ENCODE data around the gene WIZ. TPM values are rescaled to one million over a fixed set of nuclear protein-coding genes. Genes with fewer than 3 reads are reported as not detected.
A peak's percentile ranks its signal among the peaks of the same experiment; 100 is the strongest.

The WIZ gene
- total RNA-seq, 4 donors from 2014 or later, result 39.1 to 44.9 (median 41.0) TPM

- Histone ChIP-seq H3K27ac (no peak overlapping the region), H3K27me3 (peaks cover 30% of the 10 kb centered on the region), H3K36me3 (no peaks in the 10 kb centered on the region), H3K4me3 (peak overlapping the region; percentile 43), H3K9me3 (no peaks in the 10 kb centered on the region), H3K4me1 (peaks cover 24% of the 10 kb centered on the region)
- DNase-seq (ENCODE audit: low spot score in 2 of 2), result peak in 1 of 2 donors; percentile 55
- WGBS, result 19% methylated on average over 41 of the region's 54 CpGs
- TF ChIP-seq POLR2A (IDR thresholded peaks at IDR 0.05) (no peak), POLR2AphosphoS5 (IDR thresholded peaks at IDR 0.05) (no peak), EP300 (IDR thresholded peaks at IDR 0.05) (no peak), CTCF (IDR thresholded peaks at IDR 0.05) (no peak)
These were observed 8.1 kb upstream of the WIZ start for GRCh38 chr19:15457701-15458484.

- WGBS, result 16% methylated on average over 21 of the region's 86 CpGs
- peak in 1 of 2 donors; percentile 65 for DNase-seq (ENCODE audit: low spot score in 2 of 2)
- Histone ChIP-seq H3K27ac (no peak overlapping the region), H3K4me1 (peaks cover 31% of the 10 kb centered on the region), H3K4me3 (peak overlapping the region; percentile 43), H3K27me3 (peaks cover 30% of the 10 kb centered on the region), H3K36me3 (no peaks in the 10 kb centered on the region), H3K9me3 (no peaks in the 10 kb centered on the region)
- TF ChIP-seq CTCF (IDR thresholded peaks at IDR 0.05) (no peak), EP300 (IDR thresholded peaks at IDR 0.05) (no peak), POLR2A (IDR thresholded peaks at IDR 0.05) (no peak), POLR2AphosphoS5 (IDR thresholded peaks at IDR 0.05) (no peak)
These were observed 7.3 kb upstream of the WIZ start for GRCh38 chr19:15456871-15457700.

GRCh38 chr19:15456441-15456840, 6.7 kb upstream of the WIZ start:
- Histone ChIP-seq H3K36me3 (no peaks in the 10 kb centered on the region), H3K4me3 (no peak overlapping the region), H3K4me1 (peaks cover 31% of the 10 kb centered on the region), H3K27me3 (peaks cover 30% of the 10 kb centered on the region), H3K9me3 (no peaks in the 10 kb centered on the region), H3K27ac (no peak overlapping the region)
- no peak for TF ChIP-seq POLR2AphosphoS5 (IDR thresholded peaks at IDR 0.05)
- no peak for TF ChIP-seq EP300 (IDR thresholded peaks at IDR 0.05)
- no peak for TF ChIP-seq CTCF (IDR thresholded peaks at IDR 0.05)
- no peak for TF ChIP-seq POLR2A (IDR thresholded peaks at IDR 0.05)
- DNase-seq (ENCODE audit: low spot score in 2 of 2), result peak in 1 of 2 donors; percentile 49
- 30% methylated on average over 11 of the region's 14 CpGs for WGBS

- Histone ChIP-seq H3K9me3 (no peaks in the 10 kb centered on the region), H3K36me3 (no peaks in the 10 kb centered on the region), H3K27ac (no peak overlapping the region), H3K27me3 (peaks cover 30% of the 10 kb centered on the region), H3K4me1 (peaks cover 31% of the 10 kb centered on the region), H3K4me3 (no peak overlapping the region)
- WGBS, result 90% methylated on average over 9 of the region's 9 CpGs
- no peak for DNase-seq (ENCODE audit: low spot score in 2 of 2)
- no peak for TF ChIP-seq CTCF (IDR thresholded peaks at IDR 0.05)
- TF ChIP-seq POLR2A (IDR thresholded peaks at IDR 0.05), result no peak
- TF ChIP-seq POLR2AphosphoS5 (IDR thresholded peaks at IDR 0.05), result no peak
- TF ChIP-seq EP300 (IDR thresholded peaks at IDR 0.05), result no peak
These were observed 6.2 kb upstream of the WIZ start for GRCh38 chr19:15455996-15456395.

All from suprapubic skin (tissue), 4 donors.